Measurements from ENCODE around the gene PRRC2A. TPM values are rescaled to one million over a fixed set of nuclear protein-coding genes. Genes with fewer than 3 reads are reported as not detected.

Gene PRRC2A
- total RNA-seq, 1 donor from 2014 or later = 303 TPM

DNA sequence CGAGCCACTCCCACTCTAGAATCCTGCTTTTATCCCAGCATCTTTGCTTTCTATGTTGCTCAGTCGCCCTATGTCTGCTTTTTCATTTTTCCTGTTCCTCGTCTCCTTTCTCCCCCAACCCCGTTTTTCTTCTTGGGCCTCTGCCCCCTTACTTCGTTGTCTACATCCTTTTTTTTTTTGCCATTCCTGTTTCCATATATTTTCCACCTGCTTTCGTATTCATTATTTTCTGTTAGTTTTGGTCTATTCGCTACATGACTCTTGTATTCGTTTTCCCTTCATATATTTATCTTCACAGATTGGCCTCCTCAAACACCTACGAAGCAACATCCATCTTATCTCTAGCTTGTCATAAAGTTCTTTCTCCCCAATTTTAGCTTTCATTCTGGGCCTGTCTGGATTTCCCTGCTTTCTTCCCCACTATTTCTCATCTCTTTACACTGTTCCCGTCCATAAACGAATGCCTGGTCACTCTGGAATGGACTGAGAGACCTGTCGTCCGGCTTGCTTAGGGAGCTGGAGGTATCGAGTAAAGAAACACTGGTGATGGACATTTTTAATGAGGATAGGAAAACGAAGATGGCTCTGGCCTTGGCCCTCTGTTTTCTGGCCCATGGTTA lies 915 bp downstream of the PRRC2A start:
- Mint-ChIP-seq H3K4me1 (ENCODE audit: low read depth, unreplicated experiment) (peaks cover 20% of the 10 kb centered on the region), H3K36me3 (ENCODE audit: unreplicated experiment) (peaks cover 4% of the 10 kb centered on the region), H3K27ac (ENCODE audit: unreplicated experiment) (peak overlapping the region; percentile 89), H3K27me3 (ENCODE audit: unreplicated experiment) (peaks cover 6% of the 10 kb centered on the region), H3K4me3 (ENCODE audit: unreplicated experiment) (peak overlapping the region; percentile 89), H3K9me3 (ENCODE audit: unreplicated experiment) (peaks cover 4% of the 10 kb centered on the region)
- TF ChIP-seq, protein P1, sequence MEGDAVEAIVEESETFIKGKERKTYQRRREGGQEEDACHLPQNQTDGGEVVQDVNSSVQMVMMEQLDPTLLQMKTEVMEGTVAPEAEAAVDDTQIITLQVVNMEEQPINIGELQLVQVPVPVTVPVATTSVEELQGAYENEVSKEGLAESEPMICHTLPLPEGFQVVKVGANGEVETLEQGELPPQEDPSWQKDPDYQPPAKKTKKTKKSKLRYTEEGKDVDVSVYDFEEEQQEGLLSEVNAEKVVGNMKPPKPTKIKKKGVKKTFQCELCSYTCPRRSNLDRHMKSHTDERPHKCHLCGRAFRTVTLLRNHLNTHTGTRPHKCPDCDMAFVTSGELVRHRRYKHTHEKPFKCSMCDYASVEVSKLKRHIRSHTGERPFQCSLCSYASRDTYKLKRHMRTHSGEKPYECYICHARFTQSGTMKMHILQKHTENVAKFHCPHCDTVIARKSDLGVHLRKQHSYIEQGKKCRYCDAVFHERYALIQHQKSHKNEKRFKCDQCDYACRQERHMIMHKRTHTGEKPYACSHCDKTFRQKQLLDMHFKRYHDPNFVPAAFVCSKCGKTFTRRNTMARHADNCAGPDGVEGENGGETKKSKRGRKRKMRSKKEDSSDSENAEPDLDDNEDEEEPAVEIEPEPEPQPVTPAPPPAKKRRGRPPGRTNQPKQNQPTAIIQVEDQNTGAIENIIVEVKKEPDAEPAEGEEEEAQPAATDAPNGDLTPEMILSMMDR (IDR thresholded peaks at IDR 0.05; ENCODE audit: partially characterized antibody, unreplicated experiment) = no peak
- DNase-seq = no peak

- Mint-ChIP-seq H3K27me3 (ENCODE audit: unreplicated experiment) (peaks cover 8% of the 10 kb centered on the region), H3K9me3 (ENCODE audit: unreplicated experiment) (peaks cover 4% of the 10 kb centered on the region), H3K4me3 (ENCODE audit: unreplicated experiment) (peak overlapping the region; percentile 89), H3K36me3 (ENCODE audit: unreplicated experiment) (peaks cover 4% of the 10 kb centered on the region), H3K4me1 (ENCODE audit: low read depth, unreplicated experiment) (peaks cover 17% of the 10 kb centered on the region), H3K27ac (ENCODE audit: unreplicated experiment) (peak overlapping the region; percentile 89)
- TF ChIP-seq, protein P1 (IDR thresholded peaks at IDR 0.05; ENCODE audit: partially characterized antibody, unreplicated experiment) = no peak
- DNase-seq = no peak
Measured at GRCh38 chr6:31621991-31622390, 1.5 kb downstream of the PRRC2A start.

- no peak for DNase-seq
- Mint-ChIP-seq H3K9me3 (ENCODE audit: unreplicated experiment) (peaks cover 8% of the 10 kb centered on the region), H3K36me3 (ENCODE audit: unreplicated experiment) (peaks cover 7% of the 10 kb centered on the region), H3K4me1 (ENCODE audit: low read depth, unreplicated experiment) (peaks cover 17% of the 10 kb centered on the region), H3K4me3 (ENCODE audit: unreplicated experiment) (peak overlapping the region; percentile 89), H3K27me3 (ENCODE audit: unreplicated experiment) (peaks cover 8% of the 10 kb centered on the region), H3K27ac (ENCODE audit: unreplicated experiment) (peak overlapping the region; percentile 89)
- TF ChIP-seq, protein P1 (IDR thresholded peaks at IDR 0.05; ENCODE audit: partially characterized antibody, unreplicated experiment) = no peak
Measured at GRCh38 chr6:31622684-31623091, 2.2 kb downstream of the PRRC2A start.

- peaks cover 8% of the 10 kb centered on the region for H3K36me3 Mint-ChIP-seq (ENCODE audit: unreplicated experiment)
- H3K27me3 Mint-ChIP-seq (ENCODE audit: unreplicated experiment) = peaks cover 8% of the 10 kb centered on the region
- no peak for DNase-seq
- TF ChIP-seq, protein P1 (IDR thresholded peaks at IDR 0.05; ENCODE audit: partially characterized antibody, unreplicated experiment) = no peak
- peaks cover 6% of the 10 kb centered on the region for H3K9me3 Mint-ChIP-seq (ENCODE audit: unreplicated experiment)
- H3K27ac Mint-ChIP-seq (ENCODE audit: unreplicated experiment) = peak overlapping the region; percentile 62
- peaks cover 17% of the 10 kb centered on the region for H3K4me1 Mint-ChIP-seq (ENCODE audit: low read depth, unreplicated experiment)
- peak overlapping the region; percentile 75 for H3K4me3 Mint-ChIP-seq (ENCODE audit: unreplicated experiment)
Measured at GRCh38 chr6:31624070-31624469, 3.6 kb downstream of the PRRC2A start.

DNA sequence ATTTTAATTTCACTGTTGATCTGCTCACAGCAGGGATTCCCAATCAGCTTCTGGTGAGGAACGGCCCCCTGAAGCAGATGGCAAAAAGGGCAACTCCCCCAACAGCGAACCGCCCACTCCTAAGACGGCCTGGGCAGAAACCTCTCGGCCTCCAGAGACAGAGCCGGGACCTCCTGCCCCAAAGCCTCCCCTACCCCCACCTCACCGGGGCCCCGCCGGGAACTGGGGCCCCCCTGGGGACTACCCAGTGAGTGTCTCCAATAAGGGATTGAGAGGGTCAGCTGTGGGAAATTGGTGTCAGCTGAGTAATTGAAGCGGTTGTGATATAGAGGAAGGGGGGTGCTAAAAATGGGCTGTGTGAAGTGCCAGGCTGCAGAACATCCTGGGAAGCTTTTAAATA lies 6.4 kb downstream of the PRRC2A start:
- no peak overlapping the region for H3K4me3 Mint-ChIP-seq (ENCODE audit: unreplicated experiment)
- H3K36me3 Mint-ChIP-seq (ENCODE audit: unreplicated experiment) = peaks cover 14% of the 10 kb centered on the region
- H3K27ac Mint-ChIP-seq (ENCODE audit: unreplicated experiment) = no peak overlapping the region

More for the DNA sequence above, 6.4 kb downstream of the PRRC2A start:
- TF ChIP-seq, protein P1 (IDR thresholded peaks at IDR 0.05; ENCODE audit: partially characterized antibody, unreplicated experiment) = no peak
- H3K9me3 Mint-ChIP-seq (ENCODE audit: unreplicated experiment) = peaks cover 6% of the 10 kb centered on the region
- peaks cover 17% of the 10 kb centered on the region for H3K4me1 Mint-ChIP-seq (ENCODE audit: low read depth, unreplicated experiment)
- DNase-seq = no peak
- H3K27me3 Mint-ChIP-seq (ENCODE audit: unreplicated experiment) = peaks cover 8% of the 10 kb centered on the region

Measured in glutamatergic neuron (in vitro differentiated cells).